Transverse colon (tissue), 4 donors: ENCODE measurements around the gene ARID4B. TPM values are rescaled to one million over a fixed set of nuclear protein-coding genes. Genes with fewer than 3 reads are reported as not detected.
A peak's percentile ranks its signal among the peaks of the same experiment; 100 is the strongest.
"Not testable (repeated sequence)": the region's sequence is repeated elsewhere in the genome, so short reads cannot be mapped to it uniquely, and the experiment has no call there.

Source experiments
- DNase-seq: peaks from one replicate; pipeline ENCODE4 v3.0.0-alpha.2; 2019
- H3K27ac ChIP-seq, 4 donors: fragments of 200-600 bp; sonication (generic); 2 replicates each; pipeline ENCODE4 v1.5.1; 2016 to 2018; ENCODE audit warnings: inconsistent platforms in 4 of 4
- H3K27me3 ChIP-seq: fragments of 200-600 bp; sonication (generic); 2 replicates; pipeline ENCODE4 v1.5.1; 2017; ENCODE audit warnings: inconsistent platforms
- H3K36me3 ChIP-seq, 4 donors: fragments of 200-600 bp; sonication (generic); 2 replicates each; pipeline ENCODE4 v1.5.1; 2017 to 2019; ENCODE audit warnings: inconsistent platforms in 4 of 4
- H3K4me1 ChIP-seq, 4 donors: fragments of 200-600 bp; sonication (generic); 2 replicates each; pipeline ENCODE4 v1.5.1; 2017 to 2020; ENCODE audit warnings: inconsistent platforms in 4 of 4
- H3K4me3 ChIP-seq, 4 donors: fragments of 200-600 bp; sonication (generic); 1 replicate in 1 of 4; 2 replicates in 3 of 4; pipeline versions ENCODE4 v1.5.1 to v1.6.1; 2017 to 2019; ENCODE audit warnings: inconsistent platforms in 4 of 4
- H3K9me3 ChIP-seq, 2 donors: fragments of 200-600 bp; sonication (generic); 2 replicates each; pipeline ENCODE4 v1.5.1; 2017 to 2019; ENCODE audit warnings: inconsistent platforms in 2 of 2
- CTCF ChIP-seq, 5 experiments: fragments of 200-600 bp in 3 of 5; fragments of 450-650 bp in 2 of 5; sonication (generic) in 3 of 5; IDR thresholded peaks; 1 replicate in 2 of 5; 2 replicates in 3 of 5; pipeline ENCODE4 v1.5.1; 2016 to 2017; ENCODE audit warnings: antibody characterized with exemption in 5 of 5, inconsistent platforms in 3 of 5, mild to moderate bottlenecking in 2 of 5, moderate library complexity in 1 of 5
- EP300 ChIP-seq: sonication (generic); formaldehyde crosslinking; IDR thresholded peaks from one replicate; pipeline ENCODE4 v1.6.1; 2017; ENCODE audit warnings: antibody characterized with exemption, low read depth
- POLR2A ChIP-seq: fragments of 450-650 bp; IDR thresholded peaks from one replicate; pipeline ENCODE4 v1.6.1; 2016; ENCODE audit warnings: antibody characterized with exemption, mild to moderate bottlenecking, moderate library complexity
- POLR2AphosphoS5 ChIP-seq, 3 donors: sonication (generic); formaldehyde crosslinking; IDR thresholded peaks; one replicate each; pipeline ENCODE4 v1.6.1; 2016; ENCODE audit warnings: antibody characterized with exemption in 3 of 3
- WGBS, 2 donors: methylation state at CpG; one replicate each; pipeline ENCODE4 v1.1.5; 2018; ENCODE audit warnings: low coverage in 1 of 2; 5-methylcytosine and 5-hydroxymethylcytosine counted together
- in situ Hi-C, 4 donors: fragments of 200-750 bp; cut with MboI; loops; one replicate each; pipeline versions ENCODE4 v1.15.0 to v1.15.1; 2017; ENCODE audit warnings: low sequenced_read_pairs in 3 of 4, low pct_ligation_motif_present in 1 of 4, low pct_unique_long_range_greater_than_20kb in 1 of 4
- intact Hi-C: fragments of 100-400 bp; cut with DNase I; formaldehyde crosslinking; loops from one replicate; pipeline ENCODE4 v1.15.1; 2023; ENCODE audit warnings: low total_unique reads
- total RNA-seq, 4 donors: library from RNA; depleted of rRNA; stranded (reverse); fragments of >200 nt; gene quantifications; one replicate each; pipeline ENCODE4 v1.1.0, GENCODE V29; 2016

The ARID4B gene
- total RNA-seq, 4 donors from 2014 or later: 9.2 to 52.0 (median 34.0) TPM

GRCh38 chr1:235367000-235367908, 39.3 kb upstream of the ARID4B start, which contains the start of gene TBCE:
Gene TBCE, plus strand, starts transcription at chr1:235367427. Its CDS starts 12,623 bp downstream, at chr1:235380050.
- Histone ChIP-seq H3K4me1 (peaks cover 0 to 15% (median 7%) of the 10 kb centered on the region in 4 donors), H3K36me3 (no peaks in the 10 kb centered on the region), H3K27ac (peak within 1 kb of the TSS; percentile 81 to 94 (median 88)), H3K4me3 (peak within 1 kb of the TSS; percentile 52 to 77 (median 65)), H3K9me3 (no peaks in the 10 kb centered on the region), H3K27me3 (no peaks in the 10 kb centered on the region)
- intact Hi-C loops: no loop called here
- in situ Hi-C loops: no loop called here
- no peak for TF ChIP-seq EP300
- TF ChIP-seq POLR2AphosphoS5 (IDR thresholded peaks at IDR 0.05): peak; percentile 82 to 90 (median 90)
- peak in 2 of 5 experiments; percentile 10 to 33 for TF ChIP-seq CTCF (IDR thresholded peaks at IDR 0.05)
- peak; percentile 78 for TF ChIP-seq POLR2A
- WGBS, 2 donors: 0% methylated on average over 4 to 36 of the region's 38 CpGs
- DNase-seq: peak; percentile 97

GRCh38 chr1:235366286-235366685, 38.3 kb upstream of the ARID4B start:
- no peak for TF ChIP-seq CTCF (IDR thresholded peaks at IDR 0.05)
- no peak for TF ChIP-seq POLR2A
- no peaks in the 10 kb centered on the region for H3K9me3 ChIP-seq
- intact Hi-C loops: no loop called here
- no peaks in the 10 kb centered on the region for H3K36me3 ChIP-seq
- no peak for DNase-seq
- no peak overlapping the region for H3K4me3 ChIP-seq
- in situ Hi-C loops: no loop called here
- WGBS, 2 donors: 83 to 100% methylated on average over 1 to 5 of the region's 5 CpGs
- no peaks in the 10 kb centered on the region for H3K27me3 ChIP-seq
- H3K27ac ChIP-seq: peak overlapping the region in 2 of 4 donors; percentile 86 to 89
- peaks cover 0 to 15% (median 7%) of the 10 kb centered on the region in 4 donors for H3K4me1 ChIP-seq

DNA sequence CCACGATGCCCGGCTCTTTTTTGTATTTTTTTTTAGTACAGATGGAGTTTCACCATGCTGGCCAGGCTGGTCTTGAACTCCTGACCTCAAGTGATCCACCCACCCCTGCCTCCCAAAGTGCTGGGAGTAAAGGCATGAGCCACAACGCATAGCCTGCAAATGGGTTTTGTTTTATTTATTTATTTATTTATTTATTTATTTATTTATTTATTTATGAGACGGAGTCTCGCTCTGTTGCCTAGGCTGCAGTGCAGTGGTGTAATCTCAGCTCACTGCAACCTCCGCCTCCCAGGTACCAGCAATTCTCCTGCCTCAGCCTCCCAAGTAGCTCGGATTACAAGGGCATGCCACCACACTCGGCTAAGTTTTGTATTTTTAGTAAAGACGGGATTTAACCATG, 36.2 kb upstream of the ARID4B start:
- 91 to 93% methylated on average over 8 to 9 of the region's 9 CpGs for WGBS, 2 donors
- H3K27me3 ChIP-seq, H3K9me3 ChIP-seq, in situ Hi-C loops, H3K36me3 ChIP-seq, H3K4me3 ChIP-seq, H3K27ac ChIP-seq, intact Hi-C loops, DNase-seq: not testable (repeated sequence)
- H3K4me1 ChIP-seq: peaks cover 0 to 12% (median 7%) of the 10 kb centered on the region in 4 donors

GRCh38 chr1:235358899-235359298, 30.9 kb upstream of the ARID4B start:
- no peak for DNase-seq
- Histone ChIP-seq H3K27me3 (no peaks in the 10 kb centered on the region), H3K36me3 (no peaks in the 10 kb centered on the region), H3K4me3 (no peak overlapping the region), H3K9me3 (no peaks in the 10 kb centered on the region), H3K4me1 (no peaks in the 10 kb centered on the region), H3K27ac (no peak overlapping the region)
- WGBS, 2 donors: 81% methylated on average over 3 of the region's 3 CpGs
- in situ Hi-C loops: no loop called here
- TF ChIP-seq POLR2AphosphoS5 (IDR thresholded peaks at IDR 0.05) (no peak), EP300 (no peak), CTCF (IDR thresholded peaks at IDR 0.05) (no peak), POLR2A (no peak)
- intact Hi-C loops: no loop called here
